ENCODE measurements around the gene PDE8A.

The PDE8A gene

DNA sequence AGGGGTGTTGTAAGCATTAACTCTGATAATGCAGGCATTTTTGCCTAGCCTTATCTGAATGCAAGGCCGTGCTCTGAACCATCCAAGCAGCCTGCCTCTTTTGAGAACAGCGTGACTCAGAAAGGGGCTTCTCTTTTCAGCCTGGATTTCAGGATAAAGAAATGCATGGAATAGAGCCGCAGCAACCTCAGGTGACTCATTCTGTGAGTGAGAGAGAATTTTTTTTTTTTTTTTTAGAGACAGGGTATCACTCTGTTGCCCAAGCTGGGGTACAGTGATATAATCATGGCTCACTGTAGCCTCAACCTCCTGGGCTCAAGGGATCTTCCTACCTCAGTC is 20.6 kb upstream of the PDE8A start:
- Histone ChIP-seq H3K27me3 (ENCODE audit: control insufficient read depth, insufficient read depth, low read length) (no peaks in the 10 kb centered on the region), H3K4me1 (ENCODE audit: control insufficient read depth, insufficient read depth, low read length) (peaks cover 22% of the 10 kb centered on the region), H3K27ac (ENCODE audit: low read depth, low read length) (peak overlapping the region; percentile 92), H3K4me3 (ENCODE audit: low read depth, low read length) (peak overlapping the region; percentile 20; the same call in 1 of the 2 replicates), H3K9me3 (ENCODE audit: control insufficient read depth, insufficient read depth, low read length) (no peaks in the 10 kb centered on the region), H3K9ac (ENCODE audit: low read depth, low read length) (0 out of 2 replicates have a peak overlapping the region, but pooled peaks have one; percentile 7), H3K36me3 (ENCODE audit: control insufficient read depth, insufficient read depth, low read length) (no peaks in the 10 kb centered on the region)

DNA sequence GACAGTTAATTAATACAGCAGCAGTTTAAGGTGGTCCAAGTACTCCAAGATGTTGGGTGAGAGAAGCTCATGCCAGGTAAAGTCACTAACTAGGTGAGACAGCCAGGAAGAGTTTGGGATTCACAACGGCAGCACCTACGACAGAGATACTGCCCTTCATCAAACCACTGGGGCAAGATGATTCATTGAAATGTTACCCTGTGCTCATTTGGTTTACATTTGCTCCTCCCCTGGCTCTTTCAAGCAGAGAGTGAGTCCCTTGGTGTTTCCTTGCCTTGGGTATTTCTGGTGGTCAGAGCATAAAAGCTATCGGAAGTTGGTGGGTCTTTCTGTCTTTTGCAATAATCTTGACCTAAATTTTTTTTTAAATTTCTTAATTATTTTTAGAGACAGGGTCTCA is 19.9 kb upstream of the PDE8A start:
- Histone ChIP-seq H3K4me3 (ENCODE audit: low read depth, low read length) (no peak overlapping the region), H3K36me3 (ENCODE audit: control insufficient read depth, insufficient read depth, low read length) (no peaks in the 10 kb centered on the region), H3K4me1 (ENCODE audit: control insufficient read depth, insufficient read depth, low read length) (peaks cover 22% of the 10 kb centered on the region), H3K27me3 (ENCODE audit: control insufficient read depth, insufficient read depth, low read length) (no peaks in the 10 kb centered on the region), H3K9me3 (ENCODE audit: control insufficient read depth, insufficient read depth, low read length) (0 out of 2 replicates have a peak, but pooled peaks cover 6% of the 10 kb centered on the region), H3K9ac (ENCODE audit: low read depth, low read length) (no peak overlapping the region), H3K27ac (ENCODE audit: low read depth, low read length) (no peak overlapping the region)

DNA sequence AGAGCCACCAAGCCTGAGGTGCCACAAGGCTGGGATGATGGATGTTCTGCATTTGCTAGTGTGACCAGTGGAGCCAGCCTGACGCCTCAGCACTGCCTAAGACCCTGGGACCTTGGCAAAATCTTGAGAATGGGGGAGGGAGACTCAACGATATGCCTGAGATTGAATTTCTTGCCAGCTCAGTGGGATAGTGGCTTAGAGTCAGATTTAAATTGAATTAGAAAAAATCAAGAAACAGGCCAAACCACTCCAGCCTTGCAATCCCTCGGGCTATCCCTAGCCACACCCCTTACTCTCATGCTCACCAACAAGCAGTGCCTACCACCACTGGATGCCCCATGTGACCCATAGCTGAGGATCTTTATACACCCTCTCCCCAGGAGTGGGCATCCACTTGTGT is 18.7 kb upstream of the PDE8A start:
- H3K9me3 ChIP-seq (ENCODE audit: control insufficient read depth, insufficient read depth, low read length) = 0 out of 2 replicates have a peak, but pooled peaks cover 10% of the 10 kb centered on the region
- no peak overlapping the region for H3K9ac ChIP-seq (ENCODE audit: low read depth, low read length)
- no peaks in the 10 kb centered on the region for H3K27me3 ChIP-seq (ENCODE audit: control insufficient read depth, insufficient read depth, low read length)
- H3K27ac ChIP-seq (ENCODE audit: low read depth, low read length) = no peak overlapping the region
- H3K4me3 ChIP-seq (ENCODE audit: low read depth, low read length) = no peak overlapping the region
- H3K36me3 ChIP-seq (ENCODE audit: control insufficient read depth, insufficient read depth, low read length) = no peaks in the 10 kb centered on the region
- peaks cover 29% of the 10 kb centered on the region for H3K4me1 ChIP-seq (ENCODE audit: control insufficient read depth, insufficient read depth, low read length)

DNA sequence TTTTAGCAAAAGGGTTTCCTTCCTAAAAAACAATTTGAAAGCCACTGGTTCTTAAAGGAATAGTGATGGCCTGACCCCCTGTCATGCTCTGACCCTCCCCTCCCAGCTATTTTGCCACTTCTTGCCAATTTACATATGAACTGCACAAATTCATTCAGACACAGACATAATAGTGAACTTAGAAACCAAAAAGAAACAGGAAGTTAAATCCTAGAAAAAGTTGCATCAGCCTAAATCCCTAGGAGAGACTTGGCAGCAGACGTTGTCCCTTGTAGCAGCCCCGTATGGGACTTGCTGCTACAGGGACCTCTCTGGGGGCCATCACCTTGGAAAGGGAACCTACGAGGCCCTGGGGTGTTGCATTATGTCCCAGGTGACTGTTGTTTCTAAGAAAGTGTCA is 14.3 kb upstream of the PDE8A start:
- no peak overlapping the region for H3K27ac ChIP-seq (ENCODE audit: low read depth, low read length)
- H3K36me3 ChIP-seq (ENCODE audit: control insufficient read depth, insufficient read depth, low read length) = no peaks in the 10 kb centered on the region
- H3K9me3 ChIP-seq (ENCODE audit: control insufficient read depth, insufficient read depth, low read length) = 0 out of 2 replicates have a peak, but pooled peaks cover 10% of the 10 kb centered on the region

DNA sequence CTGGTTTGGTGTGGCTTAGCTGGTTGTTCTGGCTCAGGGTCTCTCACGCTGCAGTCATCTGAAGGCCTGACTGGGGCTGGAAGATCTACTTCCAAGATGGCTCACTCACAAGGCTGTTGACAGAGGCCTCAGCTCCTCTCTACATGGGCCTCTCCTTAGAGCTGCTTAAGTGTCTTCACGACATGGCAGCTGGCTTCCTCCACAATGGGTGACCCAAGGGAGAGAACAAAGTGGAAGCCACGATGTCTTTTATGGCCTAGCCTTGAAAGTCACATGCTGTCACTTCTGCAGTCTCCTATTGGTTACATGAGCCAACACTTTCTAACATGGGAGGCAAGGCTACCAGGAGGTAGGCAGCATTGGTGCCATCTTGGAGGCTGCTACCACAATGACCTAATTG is 13.4 kb upstream of the PDE8A start:
- peaks cover 7% of the 10 kb centered on the region; the same call in 1 of the 2 replicates for H3K4me1 ChIP-seq (ENCODE audit: control insufficient read depth, insufficient read depth, low read length)
- H3K36me3 ChIP-seq (ENCODE audit: control insufficient read depth, insufficient read depth, low read length) = no peaks in the 10 kb centered on the region
- H3K4me3 ChIP-seq (ENCODE audit: low read depth, low read length) = no peak overlapping the region
- H3K27me3 ChIP-seq (ENCODE audit: control insufficient read depth, insufficient read depth, low read length) = no peaks in the 10 kb centered on the region
- no peak overlapping the region for H3K9ac ChIP-seq (ENCODE audit: low read depth, low read length)
- H3K9me3 ChIP-seq (ENCODE audit: control insufficient read depth, insufficient read depth, low read length) = 0 out of 2 replicates have a peak, but pooled peaks cover 10% of the 10 kb centered on the region
- no peak overlapping the region for H3K27ac ChIP-seq (ENCODE audit: low read depth, low read length)

More for the DNA sequence above, 14.3 kb upstream of the PDE8A start:
- Histone ChIP-seq H3K4me3 (ENCODE audit: low read depth, low read length) (no peak overlapping the region), H3K9ac (ENCODE audit: low read depth, low read length) (no peak overlapping the region), H3K27me3 (ENCODE audit: control insufficient read depth, insufficient read depth, low read length) (no peaks in the 10 kb centered on the region), H3K4me1 (ENCODE audit: control insufficient read depth, insufficient read depth, low read length) (peaks cover 7% of the 10 kb centered on the region; the same call in 1 of the 2 replicates)

DNA sequence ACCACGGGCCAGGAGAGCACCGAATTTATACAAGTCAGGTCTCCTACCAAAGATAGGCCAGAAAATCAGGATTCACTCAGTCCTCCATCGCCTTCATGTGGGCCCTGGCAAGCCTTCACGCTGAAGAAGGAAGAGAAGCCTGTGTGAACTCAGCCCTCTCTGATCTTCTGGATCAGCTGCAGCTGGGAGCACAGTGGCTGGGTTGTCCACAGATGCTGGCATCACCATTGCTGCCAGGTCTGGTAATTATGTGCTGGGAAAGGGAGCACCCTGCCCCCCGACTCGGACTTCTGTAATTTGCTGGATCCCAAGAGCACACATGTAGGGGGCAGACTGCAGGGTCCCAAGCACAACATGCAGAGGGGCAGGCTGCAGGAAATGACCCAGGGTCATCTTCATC is 12.4 kb upstream of the PDE8A start:
- no peak overlapping the region for H3K4me3 ChIP-seq (ENCODE audit: low read depth, low read length)
- H3K9ac ChIP-seq (ENCODE audit: low read depth, low read length) = no peak overlapping the region
- H3K4me1 ChIP-seq (ENCODE audit: control insufficient read depth, insufficient read depth, low read length) = peaks cover 9% of the 10 kb centered on the region; the same call in 1 of the 2 replicates
- H3K27ac ChIP-seq (ENCODE audit: low read depth, low read length) = no peak overlapping the region
- H3K27me3 ChIP-seq (ENCODE audit: control insufficient read depth, insufficient read depth, low read length) = no peaks in the 10 kb centered on the region
- 0 out of 2 replicates have a peak, but pooled peaks cover 10% of the 10 kb centered on the region for H3K9me3 ChIP-seq (ENCODE audit: control insufficient read depth, insufficient read depth, low read length)
- H3K36me3 ChIP-seq (ENCODE audit: control insufficient read depth, insufficient read depth, low read length) = no peaks in the 10 kb centered on the region

DNA sequence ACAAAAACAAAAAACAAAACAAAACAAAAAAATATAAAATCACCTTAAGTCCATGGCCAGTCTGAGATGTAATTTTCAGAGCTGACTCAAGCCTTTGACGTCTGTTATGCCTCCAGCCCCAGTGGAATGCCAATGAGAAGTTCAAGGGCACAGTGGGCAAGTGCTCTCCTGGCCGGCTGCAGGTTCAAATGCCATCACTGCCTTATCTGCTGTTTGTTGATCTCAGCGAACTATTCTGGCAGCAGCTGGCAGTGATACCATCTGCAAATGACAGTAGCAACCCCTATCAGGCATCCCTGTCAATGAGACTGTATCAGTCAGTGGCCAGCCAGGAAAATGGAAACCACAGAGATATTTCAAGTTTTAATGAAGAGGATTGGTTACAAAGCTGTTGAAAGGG is 10.8 kb upstream of the PDE8A start:
- H3K36me3 ChIP-seq (ENCODE audit: control insufficient read depth, insufficient read depth, low read length) = no peaks in the 10 kb centered on the region
- no peak overlapping the region for H3K27ac ChIP-seq (ENCODE audit: low read depth, low read length)
- no peak overlapping the region for H3K9ac ChIP-seq (ENCODE audit: low read depth, low read length)
- H3K9me3 ChIP-seq (ENCODE audit: control insufficient read depth, insufficient read depth, low read length) = 0 out of 2 replicates have a peak, but pooled peaks cover 10% of the 10 kb centered on the region
- no peaks in the 10 kb centered on the region for H3K27me3 ChIP-seq (ENCODE audit: control insufficient read depth, insufficient read depth, low read length)
- H3K4me1 ChIP-seq (ENCODE audit: control insufficient read depth, insufficient read depth, low read length) = peaks cover 10% of the 10 kb centered on the region; the same call in 1 of the 2 replicates
- H3K4me3 ChIP-seq (ENCODE audit: low read depth, low read length) = no peak overlapping the region

DNA sequence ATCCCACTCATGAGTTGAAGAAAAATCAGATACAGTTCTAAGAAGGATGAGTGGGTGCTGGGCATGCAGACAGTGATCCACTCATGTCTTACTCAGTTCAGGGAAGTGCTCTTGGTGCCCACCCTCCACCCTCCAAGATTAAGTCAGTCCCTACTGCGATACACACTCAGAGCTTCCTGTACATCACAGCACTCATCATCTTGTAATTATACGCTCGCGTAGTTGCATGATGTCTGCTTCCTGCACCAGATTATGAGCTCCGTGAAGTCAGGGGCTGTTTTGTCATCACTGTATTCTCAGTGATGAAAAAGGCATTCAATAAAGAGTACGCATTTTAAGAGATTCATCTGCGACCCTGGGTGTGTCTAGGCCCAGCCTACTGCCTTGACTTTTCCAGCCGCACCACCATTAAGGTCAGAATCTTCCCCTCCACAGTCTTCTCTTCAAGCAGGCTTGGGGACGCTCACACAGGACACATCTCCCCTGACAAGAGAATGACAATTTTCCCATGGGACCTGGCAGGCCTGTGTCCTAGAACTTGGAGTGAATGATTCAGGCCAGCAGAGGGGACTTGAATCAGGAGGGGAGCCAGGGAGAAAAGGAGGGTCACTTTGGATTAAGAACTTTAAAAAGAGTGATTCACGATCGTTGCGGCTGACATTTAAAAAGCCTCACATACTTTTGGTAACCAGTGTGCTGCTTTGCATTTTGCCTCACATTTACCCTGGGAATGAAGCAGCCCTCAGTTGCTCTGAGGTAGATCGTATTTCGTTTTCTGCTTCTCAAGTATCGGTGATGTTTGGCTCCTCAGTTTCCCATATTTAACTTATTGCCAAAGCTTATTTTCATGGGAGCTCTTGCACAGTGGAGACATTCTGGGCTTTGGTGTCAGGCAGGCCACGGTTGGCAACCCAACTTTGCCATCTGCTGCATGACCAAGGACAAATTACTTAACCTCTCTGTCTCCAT is 7.9 kb upstream of the PDE8A start:
- no peak overlapping the region for H3K27ac ChIP-seq (ENCODE audit: low read depth, low read length)
- no peaks in the 10 kb centered on the region for H3K9me3 ChIP-seq (ENCODE audit: control insufficient read depth, insufficient read depth, low read length)

DNA sequence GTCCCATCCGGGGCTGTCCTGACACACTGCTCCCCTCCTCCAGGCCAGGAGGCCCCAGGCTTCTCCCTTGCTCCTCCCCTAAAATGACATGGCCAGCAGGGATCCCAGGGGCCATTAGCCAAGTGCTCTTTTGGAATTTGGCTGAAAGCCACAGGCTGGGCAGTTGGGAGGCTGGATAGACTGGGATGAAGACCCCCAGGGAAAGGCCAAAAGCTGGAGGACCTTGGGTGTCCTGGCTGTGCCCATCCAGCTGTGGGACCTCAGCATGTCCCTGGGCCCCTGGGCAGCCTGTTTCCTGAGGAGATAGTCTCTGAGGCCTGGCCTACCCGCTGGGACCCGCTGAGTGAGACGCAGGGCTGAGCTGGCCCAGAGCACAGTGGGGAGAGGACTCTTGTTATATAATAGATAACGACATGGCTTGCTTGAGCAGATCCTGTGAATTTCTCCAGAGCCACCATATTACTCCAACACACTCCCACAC is 5.7 kb upstream of the PDE8A start:
- H3K9ac ChIP-seq (ENCODE audit: low read depth, low read length) = no peak overlapping the region
- no peak overlapping the region for H3K4me3 ChIP-seq (ENCODE audit: low read depth, low read length)

More for the DNA sequence above, 7.9 kb upstream of the PDE8A start:
- Histone ChIP-seq H3K27me3 (ENCODE audit: control insufficient read depth, insufficient read depth, low read length) (peaks cover 5% of the 10 kb centered on the region), H3K36me3 (ENCODE audit: control insufficient read depth, insufficient read depth, low read length) (no peaks in the 10 kb centered on the region), H3K4me3 (ENCODE audit: low read depth, low read length) (no peak overlapping the region), H3K4me1 (ENCODE audit: control insufficient read depth, insufficient read depth, low read length) (peaks cover 3% of the 10 kb centered on the region; the same call in 1 of the 2 replicates), H3K9ac (ENCODE audit: low read depth, low read length) (no peak overlapping the region)

DNA sequence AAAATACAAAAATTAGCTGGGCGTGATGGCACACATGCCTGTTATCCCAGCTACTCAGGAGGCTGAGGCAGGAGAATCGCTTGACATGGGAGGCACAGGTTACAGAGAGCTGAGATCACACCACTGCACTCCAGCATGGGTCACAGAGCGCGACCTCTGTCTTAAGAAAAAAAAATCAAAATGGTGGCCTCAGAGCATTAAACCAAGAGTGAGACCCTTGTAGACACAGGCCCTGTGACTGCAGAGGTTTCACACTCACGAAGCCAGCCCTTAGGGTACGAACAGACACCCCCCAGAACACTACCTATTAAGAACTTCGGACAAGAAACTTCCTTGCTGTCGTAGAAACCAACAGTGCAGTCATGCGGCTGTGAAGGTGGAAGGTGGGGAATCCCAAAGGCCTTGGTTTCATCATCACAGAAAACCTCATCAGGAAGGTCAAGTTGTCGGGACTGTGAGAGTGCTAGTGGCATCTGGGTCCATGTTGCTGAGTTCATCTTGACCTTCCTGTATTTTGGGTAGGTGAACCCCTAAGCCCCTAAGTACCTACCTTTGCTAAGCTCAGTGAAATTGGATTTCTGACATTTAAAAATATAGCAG is 4.8 kb upstream of the PDE8A start:
- Histone ChIP-seq H3K36me3 (ENCODE audit: control insufficient read depth, insufficient read depth, low read length) (no peaks in the 10 kb centered on the region), H3K4me3 (ENCODE audit: low read depth, low read length) (no peak overlapping the region), H3K9ac (ENCODE audit: low read depth, low read length) (no peak overlapping the region), H3K9me3 (ENCODE audit: control insufficient read depth, insufficient read depth, low read length) (no peaks in the 10 kb centered on the region), H3K27ac (ENCODE audit: low read depth, low read length) (no peak overlapping the region), H3K4me1 (ENCODE audit: control insufficient read depth, insufficient read depth, low read length) (peaks cover 12% of the 10 kb centered on the region), H3K27me3 (ENCODE audit: control insufficient read depth, insufficient read depth, low read length) (peaks cover 21% of the 10 kb centered on the region)

More for the DNA sequence above, 5.7 kb upstream of the PDE8A start:
- H3K27ac ChIP-seq (ENCODE audit: low read depth, low read length) = no peak overlapping the region
- no peaks in the 10 kb centered on the region for H3K36me3 ChIP-seq (ENCODE audit: control insufficient read depth, insufficient read depth, low read length)
- H3K4me1 ChIP-seq (ENCODE audit: control insufficient read depth, insufficient read depth, low read length) = peaks cover 12% of the 10 kb centered on the region
- peaks cover 18% of the 10 kb centered on the region for H3K27me3 ChIP-seq (ENCODE audit: control insufficient read depth, insufficient read depth, low read length)
- no peaks in the 10 kb centered on the region for H3K9me3 ChIP-seq (ENCODE audit: control insufficient read depth, insufficient read depth, low read length)

Data from HUES48 (cell line).